Spleen (tissue), 11 donors: Measurements from ENCODE around the gene LGALS12. TPM values are rescaled to one million over a fixed set of nuclear protein-coding genes. Genes with fewer than 3 reads are reported as not detected.

Source experiments
- DNase-seq: peaks from one replicate; pipeline ENCODE4 v3.0.0-alpha.2; 2020
- H3K27ac ChIP-seq, 8 donors: fragments of 200-600 bp; sonication (generic) in 7 of 8; 1 replicate in 4 of 8; 2 replicates in 4 of 8; pipeline versions ENCODE4 v1.5.0 to v1.8.0; 2016 to 2021; ENCODE audit warnings: inconsistent platforms in 4 of 8, mild to moderate bottlenecking in 4 of 8, moderate library complexity in 1 of 8
- H3K27me3 ChIP-seq, 7 donors: fragments of 200-600 bp; sonication (generic) in 6 of 7; replicated peaks in 1 of 7; 1 replicate in 4 of 7; 2 replicates in 3 of 7; pipeline versions ENCODE4 v1.5.0 to v1.8.0; 2016 to 2021; ENCODE audit warnings: inconsistent platforms in 3 of 7, mild to moderate bottlenecking in 1 of 7
- H3K36me3 ChIP-seq, 6 donors: fragments of 200-600 bp; sonication (generic) in 5 of 6; 1 replicate in 4 of 6; 2 replicates in 2 of 6; pipeline versions ENCODE4 v1.5.0 to v1.8.0; 2016 to 2021; ENCODE audit warnings: inconsistent platforms in 2 of 6
- H3K4me1 ChIP-seq, 6 donors: fragments of 200-600 bp; sonication (generic) in 5 of 6; 1 replicate in 3 of 6; 2 replicates in 3 of 6; pipeline versions ENCODE4 v1.5.0 to v1.8.0; 2016 to 2021; ENCODE audit warnings: inconsistent platforms in 3 of 6
- H3K4me3 ChIP-seq, 8 donors: fragments of 200-600 bp; sonication (generic) in 7 of 8; 1 replicate in 4 of 8; 2 replicates in 4 of 8; pipeline versions ENCODE4 v1.5.0 to v1.8.0; 2016 to 2021; ENCODE audit warnings: inconsistent platforms in 4 of 8, mild to moderate bottlenecking in 4 of 8, moderate library complexity in 2 of 8
- H3K9me3 ChIP-seq, 8 donors: fragments of 200-600 bp; sonication (generic) in 7 of 8; 1 replicate in 4 of 8; 2 replicates in 4 of 8; pipeline versions ENCODE4 v1.5.0 to v1.8.0; 2016 to 2021; ENCODE audit warnings: inconsistent platforms in 4 of 8
- CTCF ChIP-seq, 11 experiments: fragments of 200-600 bp in 7 of 11; fragments of 450-650 bp in 4 of 11; sonication (generic) in 4 of 11; IDR thresholded peaks in 8 of 11; conservative IDR thresholded peaks in 3 of 11; 1 replicate in 7 of 11; 2 replicates in 4 of 11; pipeline versions ENCODE4 v1.4.0 to v1.8.0; 2016 to 2021; ENCODE audit warnings: antibody characterized with exemption in 11 of 11, inconsistent platforms in 4 of 11, mild to moderate bottlenecking in 1 of 11
- POLR2A ChIP-seq, 3 donors: fragments of 450-650 bp; IDR thresholded peaks; one replicate each; pipeline ENCODE4 v1.5.1; 2017; ENCODE audit warnings: antibody characterized with exemption in 3 of 3, mild to moderate bottlenecking in 1 of 3
- POLR2AphosphoS5 ChIP-seq, 3 donors: sonication (generic); formaldehyde crosslinking; IDR thresholded peaks; one replicate each; pipeline ENCODE4 v1.5.1; 2017; ENCODE audit warnings: antibody characterized with exemption in 3 of 3
- WGBS, 5 donors: extraction: QIAGEN DNeasy Blood & Tissue Kit in 3 of 5; methylation state at CpG; one replicate each; pipeline versions ENCODE4 v1.1.5 to v1.1.7; 2013 to 2018; 5-methylcytosine and 5-hydroxymethylcytosine counted together
- intact Hi-C: fragments of 100-400 bp; cut with DNase I; formaldehyde crosslinking; loops from one replicate; pipeline ENCODE4 v1.15.0; 2023; ENCODE audit warnings: low total_unique reads
- polyA plus RNA-seq, 3 donors: library from polyadenylated mRNA; stranded (reverse); fragments of 200-250 nt; gene quantifications; one replicate each; pipeline ENCODE4 v1.2.1, GENCODE V29; 2013
- total RNA-seq, 7 donors: library from RNA; depleted of rRNA in 3 of 7; stranded (reverse); fragments of >200 nt in 3 of 7; fragmentation: NEBNext Ultra II Directional in 4 of 7; extraction: Animal tissue kit (Norgen Biotek cat#: 25700) in 4 of 7; gene quantifications; one replicate each; pipeline versions ENCODE4 v1.1.0 to v1.2.1, GENCODE V29; 2016 to 2021
- donor health status: healthy with polysubstance abuse.
- donor health status: DM: no; HTN: no; CAD: no; lungs with moderate emphysema.
- donor health status: DM: no; HTN: no; CAD: no.
- donor health status: Bipolar disorder and iron deficiency.
- donor health status: healthy.
- donor health status: DM: no; HTN: no; CAD: no.
- donor health status: DM: yes; HTN: yes; CAD: no.

LGALS12 gene
- total and polyA plus RNA-seq, 10 donors = 0.24 to 3.5 (median 0.95) TPM; not detected in 1

GRCh38 chr11:63534895-63535461 lies 29.1 kb downstream of the LGALS12 start:
- TF ChIP-seq POLR2AphosphoS5 (IDR thresholded peaks at IDR 0.05) = no peak
- TF ChIP-seq POLR2A (IDR thresholded peaks at IDR 0.05) = no peak
- TF ChIP-seq CTCF (IDR thresholded peaks at IDR 0.05 in 8 of 11, conservative IDR thresholded peaks at IDR 0.05 in 3 of 11) = no peak
- 66 to 84% (median 82%) methylated on average over 5 of the region's 5 CpGs for WGBS, 5 donors
- H3K9me3 ChIP-seq = no peaks in the 10 kb centered on the region
- no peak for DNase-seq
- H3K27me3 ChIP-seq = no peaks in the 10 kb centered on the region
- H3K36me3 ChIP-seq = peaks cover 0 to 9% (median 0%) of the 10 kb centered on the region in 6 donors
- peak overlapping the region in 1 of 8 donors; percentile 15 for H3K4me3 ChIP-seq
- intact Hi-C loops = no loop called here
- H3K4me1 ChIP-seq = peaks cover 31 to 95% (median 80%) of the 10 kb centered on the region in 6 donors
- peak overlapping the region; percentile 24 to 89 (median 85) for H3K27ac ChIP-seq

GRCh38 chr11:63535734-63536133 lies 29.9 kb downstream of the LGALS12 start:
- 36 to 62% (median 50%) methylated on average over 1 of the region's 1 CpG for WGBS, 5 donors
- peaks cover 0 to 15% (median 0%) of the 10 kb centered on the region in 6 donors for H3K36me3 ChIP-seq
- intact Hi-C loops = no loop called here
- H3K27ac ChIP-seq = peak overlapping the region; percentile 53 to 89 (median 86)
- H3K4me1 ChIP-seq = peaks cover 31 to 100% (median 86%) of the 10 kb centered on the region in 6 donors
- no peak for DNase-seq
- no peaks in the 10 kb centered on the region for H3K27me3 ChIP-seq
- TF ChIP-seq POLR2A (IDR thresholded peaks at IDR 0.05) (no peak), CTCF (IDR thresholded peaks at IDR 0.05 in 8 of 11, conservative IDR thresholded peaks at IDR 0.05 in 3 of 11) (no peak), POLR2AphosphoS5 (IDR thresholded peaks at IDR 0.05) (no peak)
- peak overlapping the region in 2 of 8 donors; percentile 57 to 68 for H3K4me3 ChIP-seq
- H3K9me3 ChIP-seq = no peaks in the 10 kb centered on the region

GRCh38 chr11:63536669-63537292 lies 30.9 kb downstream of the LGALS12 start, which contains the start of gene PLAAT4:
Gene PLAAT4, plus strand, starts transcription at chr11:63536808. Its CDS starts 61 bp downstream, at chr11:63536869.
- Histone ChIP-seq H3K27ac (peak within 1 kb of the TSS; percentile 53 to 89 (median 86)), H3K9me3 (no peaks in the 10 kb centered on the region), H3K27me3 (no peaks in the 10 kb centered on the region), H3K4me3 (peak within 1 kb of the TSS; percentile 32 to 68 (median 52)), H3K36me3 (peaks cover 0 to 18% (median 0%) of the 10 kb centered on the region in 6 donors), H3K4me1 (peaks cover 34 to 100% (median 84%) of the 10 kb centered on the region in 6 donors)
- DNase-seq = no peak
- TF ChIP-seq CTCF (IDR thresholded peaks at IDR 0.05 in 8 of 11, conservative IDR thresholded peaks at IDR 0.05 in 3 of 11) (no peak), POLR2A (IDR thresholded peaks at IDR 0.05) (peak in 1 of 3 donors; percentile 51), POLR2AphosphoS5 (IDR thresholded peaks at IDR 0.05) (peak in 2 of 3 donors; percentile 57 to 70)
- 9 to 22% (median 15%) methylated on average over 8 to 10 of the region's 10 CpGs for WGBS, 5 donors
- intact Hi-C loops = no loop called here
